Panc1 (cell line): ENCODE measurements around the gene MPI. TPM values are rescaled to one million over a fixed set of nuclear protein-coding genes. Genes with fewer than 3 reads are reported as not detected.

ENCODE experiments used
- ATAC-seq: fragments of 200-7000 bp; cut with Tn5 transposase; 2 replicates; pipeline ENCODE4 v1.9.1; 2020; ENCODE audit warnings: mild to moderate bottlenecking, moderate library complexity
- BruUV-seq: library from RNA; stranded (reverse); fragments of 400-500 nt; replicated peaks from 2 replicates; lab custom pipeline; 2021; lab: Mats Ljungman, UMichigan
- CTCF ChIA-PET: fragments of 300-600 bp; sonication (Branson Sonifier 250); formaldehyde crosslinking; loops from one replicate; lab custom pipeline; 2022; ENCODE audit warnings: antibody characterized with exemption; lab: Charles Lee
- POLR2A ChIA-PET: fragments of 300-600 bp; sonication (Branson Sonifier 250); formaldehyde crosslinking; loops from one replicate; lab custom pipeline; 2022; ENCODE audit warnings: antibody characterized with exemption; lab: Charles Lee
- DNase-seq: peaks from one replicate; pipeline ENCODE4 v3.0.0-alpha.2; 2010; ENCODE audit warnings: low read depth, low spot score
- H3K27ac ChIP-seq: 2 replicates; pipeline ENCODE4 v1.5.1; 2011; ENCODE audit warnings: mild to moderate bottlenecking, low read length, inconsistent platforms
- H3K27me3 ChIP-seq: fragments of 200-500 bp; sonication (Bioruptor generic); 2 replicates; pipeline ENCODE4 v1.6.0; 2014; ENCODE audit warnings: low read length, inconsistent platforms; ENCODE audit not compliant: control insufficient read depth, insufficient read depth
- H3K36me3 ChIP-seq: fragments of 200-500 bp; sonication (Bioruptor generic); 2 replicates; pipeline ENCODE4 v1.5.1; 2014; ENCODE audit warnings: inconsistent platforms, mild to moderate bottlenecking, low read length, moderate library complexity; ENCODE audit not compliant: control insufficient read depth, insufficient read depth
- H3K4me1 ChIP-seq: 2 replicates; pipeline ENCODE4 v1.5.1; 2011; ENCODE audit warnings: inconsistent platforms, mild to moderate bottlenecking, low read length, moderate library complexity; ENCODE audit not compliant: control insufficient read depth, insufficient read depth
- H3K4me3 ChIP-seq, 2 experiments: 2 replicates each; pipeline ENCODE4 v1.5.1; 2011 to 2012; ENCODE audit warnings: low read depth in 2 of 2, low read length in 2 of 2, mild to moderate bottlenecking in 2 of 2, inconsistent platforms in 1 of 2, moderate library complexity in 1 of 2
- H3K9me3 ChIP-seq: fragments of 200-500 bp; sonication (Bioruptor generic); 2 replicates; pipeline ENCODE4 v1.5.1; 2014; ENCODE audit warnings: low read depth, mild to moderate bottlenecking, inconsistent platforms, low read length, moderate library complexity; ENCODE audit not compliant: control insufficient read depth, insufficient read depth
- POLR2AphosphoS5 ChIP-seq: IDR thresholded peaks from 2 replicates; pipeline ENCODE4 v1.6.1; 2012; ENCODE audit warnings: mild to moderate bottlenecking, low read depth, low read length, moderate library complexity
- SIN3A ChIP-seq: IDR thresholded peaks from 2 replicates; pipeline ENCODE4 v1.6.1; 2012; ENCODE audit warnings: low read depth, mild to moderate bottlenecking, low read length, moderate library complexity, borderline replicate concordance; ENCODE audit not compliant: insufficient read depth
- TCF7L2 ChIP-seq: IDR thresholded peaks from 2 replicates; pipeline ENCODE4 v1.6.1; 2011; ENCODE audit warnings: mild to moderate bottlenecking, low read depth, low read length, inconsistent platforms
- in situ Hi-C: cut with HindIII; loops from 2 replicates; pipeline ENCODE4 v1.10.0; 2016; ENCODE audit warnings: low sequenced_read_pairs, low pct_unique_long_range_greater_than_20kb
- intact Hi-C: fragments of 100-400 bp; cut with micrococcal nuclease; formaldehyde crosslinking; loops from one replicate; pipeline ENCODE4 v1.10.0; 2022; ENCODE audit not compliant: unreplicated experiment
- total RNA-seq: library from RNA; stranded (reverse); gene quantifications from one replicate; pipeline ENCODE4 v1.2.1, GENCODE V29; 2021; ENCODE audit not compliant: unreplicated experiment
- TF ChIP-seq, protein P1 (sequence below), 2 experiments: IDR thresholded peaks; 2 replicates each; pipeline ENCODE4 v1.6.1; 2011 to 2012; ENCODE audit warnings: low read depth in 2 of 2, control low read depth in 1 of 2, low read length in 1 of 2, mild to moderate bottlenecking in 1 of 2, moderate library complexity in 1 of 2; ENCODE audit not compliant: insufficient read depth in 1 of 2
- TF ChIP-seq, protein P2 (sequence below): fragments of 450-650 bp; IDR thresholded peaks from 2 replicates; pipeline ENCODE4 v1.5.1; 2017; ENCODE audit warnings: mild to moderate bottlenecking

The MPI gene
- total RNA-seq, 1 experiment from 2014 or later = 45.8 TPM

DNA sequence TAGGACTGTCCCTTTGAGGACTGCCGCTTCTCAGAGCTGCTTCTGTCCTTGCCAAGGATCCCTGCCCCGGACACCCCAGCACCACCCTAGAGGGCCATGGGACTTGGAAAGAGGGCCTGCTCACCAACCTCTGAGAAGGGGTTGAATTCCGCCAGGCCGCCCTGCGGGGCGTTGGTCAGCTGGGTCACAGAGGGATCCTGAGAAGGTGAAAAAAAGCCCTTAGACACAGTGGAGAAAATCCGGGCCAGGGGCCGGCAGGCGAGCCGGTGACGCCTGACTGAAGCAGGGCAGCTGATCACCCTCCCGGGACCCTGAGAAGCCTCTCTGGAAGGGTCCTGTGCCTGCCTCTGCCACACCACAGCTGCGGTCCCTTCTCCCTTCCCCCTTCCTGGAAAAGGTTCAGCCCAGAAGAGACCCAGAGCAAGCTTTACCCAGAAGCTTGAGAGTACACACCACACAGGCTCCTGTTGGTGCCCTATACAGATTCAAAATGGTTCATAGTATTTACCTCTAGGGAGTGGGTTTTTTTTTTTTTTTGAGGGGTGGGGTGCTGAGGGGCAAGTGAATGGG is 35.3 kb upstream of the MPI start:
- H3K4me1 ChIP-seq = no peaks in the 10 kb centered on the region
- no peaks in the 10 kb centered on the region for H3K9me3 ChIP-seq
- intact Hi-C loops = no loop called here
- no TSS peak for BruUV-seq
- peaks cover 2% of the 10 kb centered on the region for H3K36me3 ChIP-seq
- in situ Hi-C loops = no loop called here
- ChIA-PET POLR2A (no interaction called here), CTCF (no interaction called here)
- H3K27me3 ChIP-seq = no peaks in the 10 kb centered on the region
- no peak overlapping the region for H3K27ac ChIP-seq
- TF ChIP-seq POLR2AphosphoS5 (no peak), TCF7L2 (no peak), SIN3A (no peak)
- TF ChIP-seq, protein P1, sequence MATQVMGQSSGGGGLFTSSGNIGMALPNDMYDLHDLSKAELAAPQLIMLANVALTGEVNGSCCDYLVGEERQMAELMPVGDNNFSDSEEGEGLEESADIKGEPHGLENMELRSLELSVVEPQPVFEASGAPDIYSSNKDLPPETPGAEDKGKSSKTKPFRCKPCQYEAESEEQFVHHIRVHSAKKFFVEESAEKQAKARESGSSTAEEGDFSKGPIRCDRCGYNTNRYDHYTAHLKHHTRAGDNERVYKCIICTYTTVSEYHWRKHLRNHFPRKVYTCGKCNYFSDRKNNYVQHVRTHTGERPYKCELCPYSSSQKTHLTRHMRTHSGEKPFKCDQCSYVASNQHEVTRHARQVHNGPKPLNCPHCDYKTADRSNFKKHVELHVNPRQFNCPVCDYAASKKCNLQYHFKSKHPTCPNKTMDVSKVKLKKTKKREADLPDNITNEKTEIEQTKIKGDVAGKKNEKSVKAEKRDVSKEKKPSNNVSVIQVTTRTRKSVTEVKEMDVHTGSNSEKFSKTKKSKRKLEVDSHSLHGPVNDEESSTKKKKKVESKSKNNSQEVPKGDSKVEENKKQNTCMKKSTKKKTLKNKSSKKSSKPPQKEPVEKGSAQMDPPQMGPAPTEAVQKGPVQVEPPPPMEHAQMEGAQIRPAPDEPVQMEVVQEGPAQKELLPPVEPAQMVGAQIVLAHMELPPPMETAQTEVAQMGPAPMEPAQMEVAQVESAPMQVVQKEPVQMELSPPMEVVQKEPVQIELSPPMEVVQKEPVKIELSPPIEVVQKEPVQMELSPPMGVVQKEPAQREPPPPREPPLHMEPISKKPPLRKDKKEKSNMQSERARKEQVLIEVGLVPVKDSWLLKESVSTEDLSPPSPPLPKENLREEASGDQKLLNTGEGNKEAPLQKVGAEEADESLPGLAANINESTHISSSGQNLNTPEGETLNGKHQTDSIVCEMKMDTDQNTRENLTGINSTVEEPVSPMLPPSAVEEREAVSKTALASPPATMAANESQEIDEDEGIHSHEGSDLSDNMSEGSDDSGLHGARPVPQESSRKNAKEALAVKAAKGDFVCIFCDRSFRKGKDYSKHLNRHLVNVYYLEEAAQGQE (IDR thresholded peaks at IDR 0.05; ENCODE audit: insufficient read depth in 1 of 2, low read depth in 2 of 2, low read length in 1 of 2) = no peak
- TF ChIP-seq, protein P2, sequence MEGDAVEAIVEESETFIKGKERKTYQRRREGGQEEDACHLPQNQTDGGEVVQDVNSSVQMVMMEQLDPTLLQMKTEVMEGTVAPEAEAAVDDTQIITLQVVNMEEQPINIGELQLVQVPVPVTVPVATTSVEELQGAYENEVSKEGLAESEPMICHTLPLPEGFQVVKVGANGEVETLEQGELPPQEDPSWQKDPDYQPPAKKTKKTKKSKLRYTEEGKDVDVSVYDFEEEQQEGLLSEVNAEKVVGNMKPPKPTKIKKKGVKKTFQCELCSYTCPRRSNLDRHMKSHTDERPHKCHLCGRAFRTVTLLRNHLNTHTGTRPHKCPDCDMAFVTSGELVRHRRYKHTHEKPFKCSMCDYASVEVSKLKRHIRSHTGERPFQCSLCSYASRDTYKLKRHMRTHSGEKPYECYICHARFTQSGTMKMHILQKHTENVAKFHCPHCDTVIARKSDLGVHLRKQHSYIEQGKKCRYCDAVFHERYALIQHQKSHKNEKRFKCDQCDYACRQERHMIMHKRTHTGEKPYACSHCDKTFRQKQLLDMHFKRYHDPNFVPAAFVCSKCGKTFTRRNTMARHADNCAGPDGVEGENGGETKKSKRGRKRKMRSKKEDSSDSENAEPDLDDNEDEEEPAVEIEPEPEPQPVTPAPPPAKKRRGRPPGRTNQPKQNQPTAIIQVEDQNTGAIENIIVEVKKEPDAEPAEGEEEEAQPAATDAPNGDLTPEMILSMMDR = no peak
- no peak for DNase-seq
- ATAC-seq = no peak
- no peak overlapping the region for H3K4me3 ChIP-seq

DNA sequence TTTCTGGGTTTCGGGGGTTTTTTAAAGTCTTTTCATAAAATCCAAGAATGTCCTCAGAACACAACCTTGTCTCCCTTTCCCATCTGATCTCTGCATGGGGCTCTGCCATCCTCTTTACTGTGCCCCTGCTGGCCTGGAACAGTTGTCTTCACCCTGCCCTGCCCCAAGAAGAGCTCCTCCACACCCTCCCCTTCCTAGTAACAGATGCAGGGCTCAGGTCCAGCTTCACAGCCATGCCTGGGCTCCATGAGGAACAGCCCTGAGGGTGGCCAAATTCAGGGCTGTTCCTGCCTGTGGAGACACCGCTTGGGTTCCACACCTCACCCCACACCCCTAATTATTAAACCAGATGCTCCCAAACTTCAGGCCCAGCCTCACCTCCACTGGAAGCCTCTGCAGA is 34.0 kb upstream of the MPI start:
- Histone ChIP-seq H3K27me3 (no peaks in the 10 kb centered on the region), H3K36me3 (peaks cover 2% of the 10 kb centered on the region; the same call in 1 of the 2 replicates), H3K27ac (no peak overlapping the region), H3K4me1 (no peaks in the 10 kb centered on the region), H3K4me3 (no peak overlapping the region), H3K9me3 (no peaks in the 10 kb centered on the region)
- POLR2A ChIA-PET = interaction anchor here (0.6 kb wide), 2 partner anchors 42 to 336 kb away, joined by 5 to 7 read pairs; no protein-coding TSS in a partner anchor
- CTCF ChIA-PET = interaction anchor here (0.7 kb wide), 1 partner anchor 47 kb away, joined by 3 read pairs; no protein-coding TSS in a partner anchor
- in situ Hi-C loops (no loop called here), intact Hi-C loops (no loop called here)
- DNase-seq = no peak
- BruUV-seq = no TSS peak
- no peak for TF ChIP-seq POLR2AphosphoS5
- ATAC-seq = no peak

DNA sequence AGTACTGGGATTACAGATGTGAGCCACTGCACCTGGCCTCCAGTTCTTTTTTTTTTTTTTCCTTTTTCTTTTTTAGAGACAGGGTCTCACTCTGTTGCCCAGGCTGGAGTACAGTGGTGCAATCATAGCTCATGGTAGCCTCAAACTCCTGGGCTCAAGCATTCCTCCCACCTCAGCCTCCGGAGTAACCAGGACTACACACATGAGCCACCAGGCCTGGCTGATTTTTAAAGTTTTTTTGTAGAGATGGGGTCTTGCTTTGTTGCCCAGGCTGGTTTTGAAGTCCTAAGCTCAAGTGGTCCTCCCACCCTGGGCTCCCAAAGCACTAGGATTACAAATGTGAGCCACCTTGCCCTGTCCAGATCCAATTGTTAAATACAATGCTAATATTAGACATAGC is 33.3 kb upstream of the MPI start:
- ChIA-PET POLR2A (no interaction called here), CTCF (no interaction called here)
- in situ Hi-C loops = no loop called here
- H3K36me3 ChIP-seq = peaks cover 2% of the 10 kb centered on the region; the same call in 1 of the 2 replicates
- no TSS peak for BruUV-seq
- intact Hi-C loops = no loop called here
- TF ChIP-seq, protein P1 (IDR thresholded peaks at IDR 0.05; ENCODE audit: insufficient read depth in 1 of 2, low read depth in 2 of 2, low read length in 1 of 2) = no peak
- TF ChIP-seq POLR2AphosphoS5 = no peak
- TF ChIP-seq, protein P2 = no peak
- no peak for TF ChIP-seq SIN3A
- no peak for TF ChIP-seq TCF7L2
- no peaks in the 10 kb centered on the region for H3K27me3 ChIP-seq
- no peak overlapping the region for H3K4me3 ChIP-seq
- no peak for ATAC-seq
- no peaks in the 10 kb centered on the region for H3K9me3 ChIP-seq
- H3K27ac ChIP-seq = no peak overlapping the region
- H3K4me1 ChIP-seq = no peaks in the 10 kb centered on the region
- DNase-seq = no peak
